Activated CD8-positive, alpha-beta memory T cell treated with anti-CD3 and anti-CD28 coated beads, Interleukin-2, amount 50 U/mL, for 1 hour (primary cell): ENCODE results near the gene D2HGDH.
"Not testable (repeated sequence)": the region's sequence is repeated elsewhere in the genome, so short reads cannot be mapped to it uniquely, and the experiment has no call there.

ENCODE experiments used
- DNase-seq: peaks from one replicate; pipeline ENCODE4 v3.0.0-alpha.2; 2020; ENCODE audit errors: extremely low read depth

D2HGDH gene

GRCh38 chr2:241808051-241808720, 73.8 kb downstream of the D2HGDH start:
- no peak for DNase-seq

DNA sequence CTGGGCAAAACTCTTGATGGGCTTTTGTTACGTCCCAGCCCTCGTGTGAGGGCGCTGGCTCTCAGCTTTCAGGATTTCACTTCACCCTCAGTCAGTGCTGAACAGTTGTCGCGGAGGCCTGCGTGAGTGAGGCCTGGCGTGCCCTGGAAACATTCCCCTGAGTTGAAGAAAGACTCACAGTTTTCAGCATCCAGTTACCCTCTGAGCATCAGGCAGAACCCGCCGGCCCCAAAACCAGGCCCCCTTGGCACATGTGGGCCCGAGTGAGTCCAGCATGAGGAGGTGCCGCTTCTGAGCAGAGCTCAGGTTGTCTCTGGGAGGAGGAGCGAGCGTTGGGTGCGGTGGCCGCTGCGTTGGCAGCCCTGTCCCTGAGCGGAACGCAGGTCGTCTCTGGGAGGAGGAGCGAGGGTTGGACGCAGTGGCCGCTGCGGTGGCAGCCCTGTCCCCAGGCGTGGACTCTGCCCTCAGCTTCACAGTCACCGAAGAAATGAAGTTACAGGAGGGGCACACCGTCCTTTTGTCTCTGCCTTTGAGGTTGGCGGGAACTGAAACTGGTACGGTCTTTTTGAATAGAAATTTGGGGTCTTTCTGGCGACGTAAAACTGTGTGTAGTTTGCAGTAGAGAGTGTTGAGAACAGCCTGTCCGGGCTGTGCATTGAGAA, 74.4 kb downstream of the D2HGDH start, which contains the start of gene NEU4:
TSS of gene NEU4 (plus strand) at position 473 of the 662 bp plus-strand sequence. CDS start 5,292 bp downstream, outside the sequence.
- no peak for DNase-seq

DNA sequence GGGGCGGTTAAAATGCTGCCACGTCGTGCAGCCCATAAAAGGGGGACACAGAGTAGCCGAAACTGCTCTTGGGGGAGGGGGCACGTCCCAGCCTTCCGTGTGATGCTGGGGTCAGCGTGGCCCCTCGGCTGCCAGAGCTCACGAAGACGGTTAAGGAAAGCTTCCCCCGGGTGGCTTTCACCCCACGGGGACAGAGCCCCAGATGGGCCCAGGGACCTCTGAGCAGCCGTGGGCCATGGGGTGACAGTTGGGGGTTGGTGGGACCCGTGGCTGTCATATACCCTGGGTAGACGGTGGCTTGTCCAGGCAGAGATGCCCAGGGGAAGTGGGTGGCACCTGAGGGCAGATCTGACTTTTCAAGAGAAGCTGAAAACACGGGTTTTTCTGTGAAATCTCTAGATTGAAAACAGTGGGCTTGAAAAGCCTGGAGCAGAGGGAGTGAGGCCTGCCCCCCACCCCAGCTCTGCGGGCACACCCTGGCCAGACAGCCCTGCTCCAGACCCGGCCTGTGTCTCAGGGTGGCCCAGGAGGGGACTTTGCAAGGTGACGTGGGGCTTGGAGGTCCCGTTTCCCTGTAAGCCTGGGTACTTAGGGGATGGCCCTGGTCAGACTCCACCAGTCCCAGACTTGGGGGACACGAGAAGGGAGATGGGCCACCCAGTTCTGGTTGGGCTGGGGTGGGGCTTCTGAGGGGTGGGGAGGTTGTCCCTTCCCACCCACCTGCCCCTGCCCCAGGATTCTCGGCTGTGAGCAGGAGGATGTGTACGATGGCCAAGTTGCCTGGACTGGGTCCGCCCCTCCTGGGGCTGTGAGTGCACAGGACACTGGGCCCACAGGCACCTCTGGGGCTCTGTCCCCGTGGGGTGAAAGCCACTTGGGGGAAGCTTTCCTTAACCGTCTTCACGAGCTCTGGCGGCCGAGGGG, 75.2 kb downstream of the D2HGDH start:
- DNase-seq: no peak

- no peak for DNase-seq
Observed at GRCh38 chr2:241810307-241811200, 76.1 kb downstream of the D2HGDH start.

- no peak for DNase-seq
Observed at GRCh38 chr2:241811201-241811951, 76.9 kb downstream of the D2HGDH start.

GRCh38 chr2:241811952-241812729, 77.7 kb downstream of the D2HGDH start:
- no peak for DNase-seq

DNA sequence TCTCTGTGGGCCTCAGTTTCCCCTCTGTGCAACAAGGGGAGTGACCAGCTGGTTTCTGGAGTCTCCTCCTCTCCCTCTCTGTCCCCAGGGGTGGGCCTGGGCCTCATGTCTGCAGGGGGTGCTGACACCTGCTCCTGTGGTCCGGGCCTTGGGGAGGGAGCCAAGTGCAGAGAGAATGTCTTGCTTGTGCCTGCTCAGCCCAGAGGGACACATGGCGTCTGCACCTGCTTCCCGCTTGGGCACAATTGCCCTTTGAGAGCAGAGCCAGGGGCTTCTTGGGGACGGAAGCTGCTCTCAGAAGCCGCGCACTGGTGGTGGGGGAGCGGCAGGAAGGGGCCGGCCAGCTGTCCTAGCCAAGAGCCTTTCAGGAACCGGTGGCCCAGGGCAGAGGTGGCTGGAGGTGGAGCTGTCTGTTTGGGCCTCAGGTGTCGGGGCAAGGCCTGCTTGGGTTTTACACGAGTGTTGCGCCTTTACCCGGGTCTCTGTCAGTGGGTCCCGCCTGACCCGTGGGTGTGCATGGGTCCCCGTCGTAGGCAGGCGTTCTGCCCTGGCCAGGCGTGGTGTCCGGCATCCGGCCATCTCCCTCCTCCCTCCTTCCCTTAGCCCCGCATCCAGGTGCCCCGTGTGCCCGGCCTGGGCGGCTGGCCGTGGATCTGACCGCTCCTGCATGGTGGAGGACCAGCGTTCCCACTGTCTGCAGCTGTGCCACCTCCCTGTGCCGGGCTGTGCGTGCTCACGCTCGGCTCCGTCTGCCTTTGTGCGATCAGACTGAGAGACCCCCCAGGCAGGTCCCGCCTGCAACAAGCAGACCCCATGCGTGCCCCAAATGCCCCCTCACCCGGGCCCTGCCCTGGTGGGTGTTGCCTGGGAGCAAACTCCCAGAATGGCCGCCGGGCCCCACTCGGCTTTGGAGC, 78.6 kb downstream of the D2HGDH start:
- no peak for DNase-seq

GRCh38 chr2:241813644-241814392, 79.4 kb downstream of the D2HGDH start:
- DNase-seq: no peak

- DNase-seq: no peak
Observed at GRCh38 chr2:241814393-241814642, 79.9 kb downstream of the D2HGDH start.

GRCh38 chr2:241814643-241815476, 80.4 kb downstream of the D2HGDH start:
- no peak for DNase-seq

DNA sequence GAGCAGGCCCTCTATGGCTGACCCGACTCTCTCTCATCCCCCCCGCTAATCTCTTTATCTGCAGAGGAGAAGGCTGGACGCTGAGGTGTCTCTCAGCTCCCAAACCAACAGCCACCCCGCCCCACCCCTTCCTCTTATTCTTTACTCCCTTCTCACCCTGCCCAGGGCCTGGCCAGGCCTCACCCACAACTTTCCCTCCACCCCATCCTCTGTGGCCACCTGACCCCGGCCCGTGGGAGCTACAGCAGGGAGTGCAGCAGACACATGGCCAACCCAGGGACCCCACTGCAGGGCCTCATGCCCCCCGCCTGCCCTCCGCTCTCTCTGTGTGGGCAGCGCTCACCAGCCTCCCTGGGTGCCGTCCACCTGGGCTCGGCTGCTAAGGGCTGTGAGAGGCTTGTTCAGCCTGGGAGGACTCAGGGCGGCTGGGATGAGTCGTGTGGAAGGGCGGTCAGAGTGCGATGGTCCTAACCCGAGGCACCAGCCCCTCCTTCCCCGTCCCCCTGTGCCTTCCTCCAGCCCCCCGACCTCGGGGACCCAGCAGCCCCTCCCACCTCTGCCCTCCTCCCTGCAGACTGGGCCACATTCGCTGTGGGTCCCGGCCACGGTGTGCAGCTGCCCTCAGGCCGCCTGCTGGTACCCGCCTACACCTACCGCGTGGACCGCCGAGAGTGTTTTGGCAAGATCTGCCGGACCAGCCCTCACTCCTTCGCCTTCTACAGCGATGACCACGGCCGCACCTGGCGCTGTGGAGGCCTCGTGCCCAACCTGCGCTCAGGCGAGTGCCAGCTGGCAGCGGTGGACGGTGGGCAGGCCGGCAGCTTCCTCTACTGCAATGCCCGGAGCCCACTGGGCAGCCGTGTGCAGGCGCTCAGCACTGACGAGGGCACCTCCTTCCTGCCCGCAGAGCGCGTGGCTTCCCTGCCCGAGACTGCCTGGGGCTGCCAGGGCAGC, 81.3 kb downstream of the D2HGDH start:
- no peak for DNase-seq

GRCh38 chr2:241816431-241817121, 82.1 kb downstream of the D2HGDH start:
- DNase-seq: no peak

GRCh38 chr2:241817126-241817820, 82.8 kb downstream of the D2HGDH start:
- DNase-seq: no peak

DNA sequence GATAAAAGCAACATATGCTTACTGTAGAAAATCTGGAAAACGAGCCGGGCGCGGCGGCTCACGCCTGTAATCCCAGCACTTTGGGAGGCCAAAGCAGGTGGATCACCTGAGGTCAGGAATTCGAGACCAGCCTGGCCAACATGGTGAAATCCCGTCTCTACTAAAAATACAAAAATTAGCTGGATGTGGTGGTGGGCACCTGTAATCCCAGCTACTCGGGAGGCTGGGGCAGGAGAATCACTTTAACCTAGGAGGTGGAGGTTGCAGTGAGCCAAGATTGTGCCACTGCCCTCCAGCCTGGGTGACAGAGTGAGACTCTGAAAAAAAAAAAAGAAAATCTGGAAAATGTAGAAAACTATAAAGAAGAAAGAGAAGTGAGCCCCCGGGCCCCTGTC, 83.4 kb downstream of the D2HGDH start:
- DNase-seq: not testable (repeated sequence)
